ENCODE data around the gene EREG. TPM values are rescaled to one million over a fixed set of nuclear protein-coding genes. Genes with fewer than 3 reads are reported as not detected.

EREG gene
- total RNA-seq, 1 experiment from 2014 or later = 34.0 TPM

DNA sequence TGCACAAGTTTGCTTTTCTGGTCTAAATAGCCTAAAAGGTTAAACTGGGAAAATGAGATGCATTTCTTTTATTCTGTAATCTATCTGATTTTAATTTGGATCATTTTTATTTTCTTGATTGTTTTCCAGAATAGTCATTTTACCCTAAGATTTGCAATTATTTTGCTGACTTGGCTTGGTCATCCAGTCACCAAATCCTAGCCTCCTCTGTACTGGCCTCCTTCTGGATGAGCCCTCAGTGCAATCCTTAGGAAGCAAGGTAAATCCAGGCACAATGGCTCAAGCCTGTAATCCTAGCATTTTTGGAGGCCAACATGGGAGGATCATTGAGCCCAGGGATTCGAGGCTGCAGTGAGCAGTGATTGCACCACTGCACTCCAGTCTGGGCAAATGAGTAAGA, 9.2 kb downstream of the EREG start:
- DNase-seq (ENCODE audit: unreplicated experiment) = no peak
- Mint-ChIP-seq H3K9me3 (ENCODE audit: unreplicated experiment) (no peaks in the 10 kb centered on the region), H3K27me3 (ENCODE audit: insufficient read depth, unreplicated experiment) (no peaks in the 10 kb centered on the region), H3K27ac (ENCODE audit: low read depth, unreplicated experiment) (peak overlapping the region; percentile 97), H3K4me3 (ENCODE audit: unreplicated experiment) (peak overlapping the region; percentile 71), H3K36me3 (ENCODE audit: insufficient read depth, unreplicated experiment) (no peaks in the 10 kb centered on the region), H3K4me1 (ENCODE audit: insufficient read depth, unreplicated experiment) (peaks cover 38% of the 10 kb centered on the region)
- BruUV-seq (replicated peaks) = no TSS peak
- intact Hi-C loops (cut with micrococcal nuclease) = loop anchor here (1.0 kb wide), 3 partner anchors 8 to 143 kb away; no protein-coding TSS in a partner anchor
- TF ChIP-seq, protein P1, sequence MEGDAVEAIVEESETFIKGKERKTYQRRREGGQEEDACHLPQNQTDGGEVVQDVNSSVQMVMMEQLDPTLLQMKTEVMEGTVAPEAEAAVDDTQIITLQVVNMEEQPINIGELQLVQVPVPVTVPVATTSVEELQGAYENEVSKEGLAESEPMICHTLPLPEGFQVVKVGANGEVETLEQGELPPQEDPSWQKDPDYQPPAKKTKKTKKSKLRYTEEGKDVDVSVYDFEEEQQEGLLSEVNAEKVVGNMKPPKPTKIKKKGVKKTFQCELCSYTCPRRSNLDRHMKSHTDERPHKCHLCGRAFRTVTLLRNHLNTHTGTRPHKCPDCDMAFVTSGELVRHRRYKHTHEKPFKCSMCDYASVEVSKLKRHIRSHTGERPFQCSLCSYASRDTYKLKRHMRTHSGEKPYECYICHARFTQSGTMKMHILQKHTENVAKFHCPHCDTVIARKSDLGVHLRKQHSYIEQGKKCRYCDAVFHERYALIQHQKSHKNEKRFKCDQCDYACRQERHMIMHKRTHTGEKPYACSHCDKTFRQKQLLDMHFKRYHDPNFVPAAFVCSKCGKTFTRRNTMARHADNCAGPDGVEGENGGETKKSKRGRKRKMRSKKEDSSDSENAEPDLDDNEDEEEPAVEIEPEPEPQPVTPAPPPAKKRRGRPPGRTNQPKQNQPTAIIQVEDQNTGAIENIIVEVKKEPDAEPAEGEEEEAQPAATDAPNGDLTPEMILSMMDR (IDR thresholded peaks at IDR 0.05; ENCODE audit: unreplicated experiment) = no peak
- POLR2A ChIA-PET = interaction anchor here (1.1 to 7.9 kb wide), 9 partner anchors 53 to 285 kb away, joined by 3 to 188 read pairs (median 9); partner anchors contain the start of gene AREG
- CTCF ChIA-PET = interaction anchor here (1.0 to 8.1 kb wide), 4 partner anchors 36 to 158 kb away, joined by 3 to 148 read pairs (median 13); no protein-coding TSS in a partner anchor

- BruUV-seq (replicated peaks) = TSS peak; percentile 80
These were observed 9.8 kb downstream of the EREG start for GRCh38 chr4:74374561-74375327.

GRCh38 chr4:74375824-74376426, 11.0 kb downstream of the EREG start:
- H3K9me3 Mint-ChIP-seq (ENCODE audit: unreplicated experiment) = no peaks in the 10 kb centered on the region
- POLR2A ChIA-PET = interaction anchor here (0.6 to 7.9 kb wide), 28 partner anchors 9 to 285 kb away, joined by 3 to 188 read pairs (median 4); partner anchors contain the start of genes AREG, EPGN and EREG

More at GRCh38 chr4:74374561-74375327, 9.8 kb downstream of the EREG start:
- TF ChIP-seq, protein P1 (IDR thresholded peaks at IDR 0.05; ENCODE audit: unreplicated experiment) = no peak
- POLR2A ChIA-PET = interaction anchor here (0.6 to 7.9 kb wide), 8 partner anchors 54 to 263 kb away, joined by 4 to 188 read pairs (median 7); partner anchors contain the start of genes AREG and EPGN
- Mint-ChIP-seq H3K27me3 (ENCODE audit: insufficient read depth, unreplicated experiment) (no peaks in the 10 kb centered on the region), H3K4me1 (ENCODE audit: insufficient read depth, unreplicated experiment) (peaks cover 38% of the 10 kb centered on the region), H3K36me3 (ENCODE audit: insufficient read depth, unreplicated experiment) (peaks cover under 1% of the 10 kb centered on the region), H3K27ac (ENCODE audit: low read depth, unreplicated experiment) (peak overlapping the region; percentile 97), H3K9me3 (ENCODE audit: unreplicated experiment) (no peaks in the 10 kb centered on the region), H3K4me3 (ENCODE audit: unreplicated experiment) (peak overlapping the region; percentile 71)
- intact Hi-C loops (cut with micrococcal nuclease) = loop anchor here (1.0 kb wide), 3 partner anchors 8 to 143 kb away; no protein-coding TSS in a partner anchor
- DNase-seq (ENCODE audit: unreplicated experiment) = peak; percentile 100
- CTCF ChIA-PET = interaction anchor here (0.7 to 8.1 kb wide), 5 partner anchors 36 to 243 kb away, joined by 3 to 148 read pairs (median 3); no protein-coding TSS in a partner anchor

More at GRCh38 chr4:74375824-74376426, 11.0 kb downstream of the EREG start:
- Mint-ChIP-seq H3K27ac (ENCODE audit: low read depth, unreplicated experiment) (peak overlapping the region; percentile 97), H3K36me3 (ENCODE audit: insufficient read depth, unreplicated experiment) (peaks cover 6% of the 10 kb centered on the region), H3K27me3 (ENCODE audit: insufficient read depth, unreplicated experiment) (no peaks in the 10 kb centered on the region), H3K4me1 (ENCODE audit: insufficient read depth, unreplicated experiment) (peaks cover 28% of the 10 kb centered on the region), H3K4me3 (ENCODE audit: unreplicated experiment) (peak overlapping the region; percentile 71)
- intact Hi-C loops (cut with micrococcal nuclease) = loop anchor here (1.0 kb wide), 1 partner anchor 247 kb away; no protein-coding TSS in a partner anchor
- CTCF ChIA-PET = interaction anchor here (0.5 to 8.1 kb wide), 23 partner anchors 10 to 326 kb away, joined by 3 to 148 read pairs (median 4); partner anchors contain the start of genes AREG and EREG
- TSS peak; percentile 62 for BruUV-seq (replicated peaks)
- TF ChIP-seq, protein P1 (IDR thresholded peaks at IDR 0.05; ENCODE audit: unreplicated experiment) = no peak
- DNase-seq (ENCODE audit: unreplicated experiment) = peak; percentile 66
